Upper lobe of left lung (tissue), 6 donors: ENCODE measurements around the gene TFEC. TPM values are rescaled to one million over a fixed set of nuclear protein-coding genes. Genes with fewer than 3 reads are reported as not detected.
A peak's percentile ranks its signal among the peaks of the same experiment; 100 is the strongest.

Experiments
- ATAC-seq, 2 donors: fragments of 200-7000 bp; cut with Tn5 transposase; one replicate each; pipeline ENCODE4 v1.9.1; 2022; ENCODE audit warnings: mild to moderate bottlenecking in 2 of 2, moderate library complexity in 2 of 2; ENCODE audit not compliant: low FRiP score in 2 of 2
- DNase-seq, 2 donors: peaks; one replicate each; pipeline ENCODE4 v3.0.0-alpha.2; 2019 to 2020
- H3K27ac ChIP-seq, 4 donors: fragments of 200-600 bp; sonication (generic); one replicate each; pipeline ENCODE4 v1.5.1; 2016 to 2019
- H3K27me3 ChIP-seq, 4 donors: fragments of 200-600 bp; sonication (generic); one replicate each; pipeline ENCODE4 v1.5.1; 2017 to 2019
- H3K36me3 ChIP-seq, 4 donors: fragments of 200-600 bp; sonication (generic); one replicate each; pipeline ENCODE4 v1.5.1; 2016 to 2019
- H3K4me1 ChIP-seq, 4 donors: fragments of 200-600 bp; sonication (generic); one replicate each; pipeline ENCODE4 v1.5.1; 2018 to 2019
- H3K4me3 ChIP-seq, 4 donors: fragments of 200-600 bp; sonication (generic); one replicate each; pipeline ENCODE4 v1.5.1; 2017 to 2019; ENCODE audit warnings: mild to moderate bottlenecking in 2 of 4, moderate library complexity in 1 of 4
- H3K9me3 ChIP-seq, 4 donors: fragments of 200-600 bp; sonication (generic); one replicate each; pipeline ENCODE4 v1.5.1; 2018 to 2019
- EP300 ChIP-seq, 4 donors: sonication (generic); formaldehyde crosslinking; IDR thresholded peaks; one replicate each; pipeline ENCODE4 v1.5.1; 2017; ENCODE audit warnings: antibody characterized with exemption in 4 of 4, control low read depth in 2 of 4
- POLR2A ChIP-seq, 4 donors: fragments of 450-650 bp; IDR thresholded peaks; one replicate each; pipeline ENCODE4 v1.5.1; 2016 to 2017; ENCODE audit warnings: antibody characterized with exemption in 4 of 4, mild to moderate bottlenecking in 2 of 4
- POLR2AphosphoS5 ChIP-seq, 2 donors: sonication (generic); formaldehyde crosslinking; IDR thresholded peaks; one replicate each; pipeline ENCODE4 v1.5.1; 2017; ENCODE audit warnings: antibody characterized with exemption in 2 of 2
- WGBS, 2 donors: methylation state at CpG; one replicate each; pipeline ENCODE4 v1.1.5; 2017 to 2018; 5-methylcytosine and 5-hydroxymethylcytosine counted together
- total RNA-seq, 6 donors: library from RNA; depleted of rRNA in 4 of 6; stranded (reverse); fragments of >200 nt in 4 of 6; gene quantifications; one replicate each; pipeline versions ENCODE4 v1.1.0 to v1.2.1, GENCODE V29; 2016 to 2021
- TF ChIP-seq, protein P1 (sequence below), 6 experiments: fragments of 450-650 bp in 4 of 6; fragments of 200-600 bp in 2 of 6; sonication (generic) in 2 of 6; IDR thresholded peaks; one replicate each; pipeline ENCODE4 v1.5.1; 2016 to 2019; ENCODE audit warnings: antibody characterized with exemption in 6 of 6
- donor health status: DM: no; HTN: no; CAD: no; lungs with moderate emphysema.
- donor health status: DM: no; HTN: yes; CAD: no; lungs with severe emphysema.

The TFEC gene
- total RNA-seq, 6 donors from 2014 or later = 15.4 to 29.4 (median 21.6) TPM

DNA sequence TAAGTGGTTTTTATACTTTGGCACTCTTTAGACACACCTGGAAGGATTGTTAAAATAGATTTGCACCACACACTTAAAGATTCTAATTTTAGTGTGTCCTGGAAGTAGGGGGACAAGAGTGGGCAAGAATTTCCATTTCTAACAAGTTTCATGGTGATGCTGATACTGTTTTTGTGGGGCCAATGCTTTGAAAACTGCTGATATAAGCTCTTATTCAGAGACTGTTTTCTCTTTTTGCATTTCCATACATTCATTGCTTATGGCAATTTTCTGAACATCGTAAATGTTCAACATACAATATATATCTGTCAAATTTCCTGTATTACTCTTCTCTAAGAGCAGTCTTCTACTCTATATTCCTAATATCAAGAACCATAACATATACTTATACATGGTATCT lies 79.0 kb downstream of the TFEC start:
- Histone ChIP-seq H3K9me3 (no peaks in the 10 kb centered on the region), H3K27me3 (no peaks in the 10 kb centered on the region), H3K27ac (no peak overlapping the region), H3K36me3 (no peaks in the 10 kb centered on the region), H3K4me3 (no peak overlapping the region), H3K4me1 (no peaks in the 10 kb centered on the region)
- TF ChIP-seq, protein P1, sequence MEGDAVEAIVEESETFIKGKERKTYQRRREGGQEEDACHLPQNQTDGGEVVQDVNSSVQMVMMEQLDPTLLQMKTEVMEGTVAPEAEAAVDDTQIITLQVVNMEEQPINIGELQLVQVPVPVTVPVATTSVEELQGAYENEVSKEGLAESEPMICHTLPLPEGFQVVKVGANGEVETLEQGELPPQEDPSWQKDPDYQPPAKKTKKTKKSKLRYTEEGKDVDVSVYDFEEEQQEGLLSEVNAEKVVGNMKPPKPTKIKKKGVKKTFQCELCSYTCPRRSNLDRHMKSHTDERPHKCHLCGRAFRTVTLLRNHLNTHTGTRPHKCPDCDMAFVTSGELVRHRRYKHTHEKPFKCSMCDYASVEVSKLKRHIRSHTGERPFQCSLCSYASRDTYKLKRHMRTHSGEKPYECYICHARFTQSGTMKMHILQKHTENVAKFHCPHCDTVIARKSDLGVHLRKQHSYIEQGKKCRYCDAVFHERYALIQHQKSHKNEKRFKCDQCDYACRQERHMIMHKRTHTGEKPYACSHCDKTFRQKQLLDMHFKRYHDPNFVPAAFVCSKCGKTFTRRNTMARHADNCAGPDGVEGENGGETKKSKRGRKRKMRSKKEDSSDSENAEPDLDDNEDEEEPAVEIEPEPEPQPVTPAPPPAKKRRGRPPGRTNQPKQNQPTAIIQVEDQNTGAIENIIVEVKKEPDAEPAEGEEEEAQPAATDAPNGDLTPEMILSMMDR (IDR thresholded peaks at IDR 0.05) = no peak
- TF ChIP-seq EP300 (IDR thresholded peaks at IDR 0.05) (no peak), POLR2AphosphoS5 (IDR thresholded peaks at IDR 0.05) (no peak), POLR2A (IDR thresholded peaks at IDR 0.05) (no peak)
- no peak for ATAC-seq
- DNase-seq = no peak
- WGBS, 2 donors = 86 to 90% methylated on average over 1 of the region's 1 CpG

DNA sequence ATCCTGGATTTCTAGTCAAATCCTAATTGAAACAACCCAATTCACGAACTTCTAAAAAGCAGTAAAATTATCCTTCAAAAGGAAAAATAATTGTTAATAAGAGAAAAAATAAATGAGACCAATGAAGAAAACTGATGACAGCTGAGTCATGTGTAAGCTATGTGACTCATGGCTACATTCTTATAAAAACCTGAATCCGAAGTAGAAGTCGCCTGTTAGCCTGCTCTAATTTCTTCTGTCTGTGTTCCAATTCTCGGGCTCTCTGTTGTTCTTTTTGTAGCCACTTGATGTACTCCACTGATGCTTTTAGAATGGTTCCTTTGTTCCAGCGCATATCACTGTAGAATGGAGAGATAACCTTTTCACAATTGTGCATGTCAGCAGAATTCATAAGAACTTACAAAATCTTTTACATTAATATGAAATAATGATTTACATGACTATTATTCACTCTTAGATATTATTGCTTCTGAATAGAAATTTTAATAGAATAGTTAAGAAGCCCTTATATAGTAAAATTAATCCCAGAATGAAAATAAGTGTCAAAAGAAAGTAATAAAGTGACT lies 88.8 kb downstream of the TFEC start:
- 81% methylated on average over 5 of the region's 5 CpGs for WGBS, 2 donors
- Histone ChIP-seq H3K27ac (no peak overlapping the region), H3K36me3 (no peaks in the 10 kb centered on the region), H3K27me3 (no peaks in the 10 kb centered on the region), H3K4me1 (no peaks in the 10 kb centered on the region), H3K4me3 (no peak overlapping the region), H3K9me3 (no peaks in the 10 kb centered on the region)
- TF ChIP-seq, protein P1 (IDR thresholded peaks at IDR 0.05) = no peak
- TF ChIP-seq POLR2AphosphoS5 (IDR thresholded peaks at IDR 0.05) (no peak), POLR2A (IDR thresholded peaks at IDR 0.05) (no peak), EP300 (IDR thresholded peaks at IDR 0.05) (no peak)
- no peak for ATAC-seq
- DNase-seq = no peak

DNA sequence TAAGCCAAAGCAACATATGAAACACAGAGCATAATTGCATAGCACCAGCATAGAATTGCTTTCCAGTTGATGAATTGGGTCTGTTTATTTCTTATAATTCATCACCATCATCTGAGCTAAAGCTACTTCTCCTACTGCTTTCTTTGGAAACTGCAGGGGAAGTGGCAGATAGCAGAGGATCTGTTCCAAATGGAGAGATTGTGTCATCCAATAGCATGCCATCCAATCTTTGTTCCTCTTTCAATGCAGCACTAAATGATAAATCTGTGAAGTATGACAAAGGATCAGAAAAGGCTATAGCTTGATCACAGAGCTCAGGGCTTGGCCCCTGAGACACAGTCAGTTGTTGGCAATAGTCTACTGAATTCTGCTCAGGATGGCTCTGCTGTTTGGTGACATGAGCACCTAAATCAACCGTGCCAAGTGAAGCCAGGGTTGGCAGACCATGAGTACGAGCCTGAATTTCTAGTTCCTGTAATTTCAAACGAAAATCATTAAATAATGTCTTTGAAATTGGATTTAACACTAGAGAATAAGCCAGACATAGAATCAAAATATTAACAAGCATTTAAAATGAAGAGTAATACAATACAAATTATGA lies 90.0 kb downstream of the TFEC start:
- Histone ChIP-seq H3K27ac (no peak overlapping the region), H3K9me3 (no peaks in the 10 kb centered on the region), H3K36me3 (no peaks in the 10 kb centered on the region), H3K4me3 (no peak overlapping the region), H3K27me3 (no peaks in the 10 kb centered on the region), H3K4me1 (no peaks in the 10 kb centered on the region)
- ATAC-seq (peak in 1 of 2 donors; percentile 48), DNase-seq (no peak)
- TF ChIP-seq, protein P1 (IDR thresholded peaks at IDR 0.05) = peak in 1 of 6 experiments; percentile 9
- no peak for TF ChIP-seq EP300 (IDR thresholded peaks at IDR 0.05)
- 77% methylated on average over 3 of the region's 3 CpGs for WGBS, 2 donors

DNA sequence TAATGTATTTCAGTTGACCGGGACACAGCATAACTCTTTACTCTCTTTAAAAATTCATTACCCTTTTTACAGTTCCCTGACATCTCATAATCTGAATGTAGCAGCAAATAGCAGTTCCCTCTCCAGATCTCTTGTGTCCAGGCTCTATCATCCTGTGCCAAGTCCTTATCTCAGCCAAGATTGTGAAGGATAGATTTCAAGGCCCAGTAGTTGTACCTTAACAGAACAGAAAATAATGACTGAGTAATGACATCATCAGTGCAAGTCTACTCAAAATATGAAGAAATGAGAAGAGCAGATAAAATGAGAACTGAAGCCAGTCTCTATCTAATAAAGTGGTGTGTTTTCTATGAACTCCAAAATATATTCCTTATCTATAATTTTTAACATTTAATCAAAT lies 92.6 kb downstream of the TFEC start:
- Histone ChIP-seq H3K4me3 (no peak overlapping the region), H3K4me1 (no peaks in the 10 kb centered on the region), H3K36me3 (no peaks in the 10 kb centered on the region), H3K27me3 (no peaks in the 10 kb centered on the region), H3K27ac (no peak overlapping the region), H3K9me3 (no peaks in the 10 kb centered on the region)
- TF ChIP-seq, protein P1 (IDR thresholded peaks at IDR 0.05) = no peak
- TF ChIP-seq EP300 (IDR thresholded peaks at IDR 0.05) (no peak), POLR2AphosphoS5 (IDR thresholded peaks at IDR 0.05) (no peak), POLR2A (IDR thresholded peaks at IDR 0.05) (no peak)
- ATAC-seq (no peak), DNase-seq (no peak)
- 67 to 74% methylated on average over 1 of the region's 1 CpG for WGBS, 2 donors

DNA sequence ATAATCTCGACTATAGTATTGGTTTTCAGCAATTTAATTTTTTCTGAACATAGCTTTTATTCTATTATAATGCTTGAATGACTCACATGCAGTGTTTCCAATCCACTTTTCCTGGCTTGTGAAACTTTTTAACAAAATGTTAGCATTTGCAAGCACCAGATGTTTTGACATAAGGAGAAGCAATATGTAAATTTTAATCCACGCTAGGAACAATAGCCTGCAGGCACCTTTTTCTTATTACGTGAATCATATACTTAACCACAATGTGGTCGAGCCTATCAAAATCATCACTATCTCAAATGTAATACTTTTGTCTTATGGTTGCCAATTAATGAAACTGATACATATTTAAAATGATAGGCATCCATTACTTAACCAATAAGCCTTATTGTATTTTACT lies 97.1 kb downstream of the TFEC start:
- 78% methylated on average over 4 of the region's 4 CpGs for WGBS, 2 donors

More for the DNA sequence above, 97.1 kb downstream of the TFEC start:
- no peak for ATAC-seq
- no peak for TF ChIP-seq POLR2A (IDR thresholded peaks at IDR 0.05)
- DNase-seq = no peak
- Histone ChIP-seq H3K36me3 (no peaks in the 10 kb centered on the region), H3K4me1 (no peaks in the 10 kb centered on the region), H3K27me3 (no peaks in the 10 kb centered on the region), H3K27ac (no peak overlapping the region), H3K9me3 (no peaks in the 10 kb centered on the region), H3K4me3 (no peak overlapping the region)
